Measurements from ENCODE around the gene XAGE1B.
"Not testable (repeated sequence)": the region's sequence is repeated elsewhere in the genome, so short reads cannot be mapped to it uniquely, and the experiment has no call there.

The XAGE1B gene

GRCh38 chrX:52542311-52542710 lies 25.4 kb upstream of the XAGE1B start:
- H3K9me3 ChIP-seq (ENCODE audit: insufficient read depth, low read length): no peaks in the 10 kb centered on the region
- H3K27me3 ChIP-seq (ENCODE audit: low read length): no peaks in the 10 kb centered on the region
- no peaks in the 10 kb centered on the region for H4K20me1 ChIP-seq (ENCODE audit: low read depth, low read length)
- no peaks in the 10 kb centered on the region for H3K9me2 ChIP-seq (replicated peaks; ENCODE audit: insufficient read depth, low read length)
- no peak overlapping the region for H2AFZ ChIP-seq (ENCODE audit: low read depth, low read length, severe bottlenecking)
- no peaks in the 10 kb centered on the region for H3K79me2 ChIP-seq (ENCODE audit: insufficient read depth, low read length)
- no peak overlapping the region for H3K27ac ChIP-seq (ENCODE audit: low read depth, low read length)
- H3F3A ChIP-seq (ENCODE audit: insufficient read depth): no peaks in the 10 kb centered on the region
- no peak overlapping the region for H3K9ac ChIP-seq (ENCODE audit: low read length)
- H3K36me3 ChIP-seq (ENCODE audit: low read length): no peaks in the 10 kb centered on the region
- no peak overlapping the region for H3K4me2 ChIP-seq (ENCODE audit: low read depth, low read length, poor library complexity, severe bottlenecking)
- TF ChIP-seq CTCF (IDR thresholded peaks at IDR 0.05; ENCODE audit: insufficient read depth, low read length, poor library complexity, severe bottlenecking) (no peak), EZH2phosphoT487 (conservative IDR thresholded peaks at IDR 0.05; ENCODE audit: low read length) (no peak)
- H3K4me3 ChIP-seq (ENCODE audit: insufficient read depth, low read length, poor library complexity, severe bottlenecking): no peak overlapping the region

DNA sequence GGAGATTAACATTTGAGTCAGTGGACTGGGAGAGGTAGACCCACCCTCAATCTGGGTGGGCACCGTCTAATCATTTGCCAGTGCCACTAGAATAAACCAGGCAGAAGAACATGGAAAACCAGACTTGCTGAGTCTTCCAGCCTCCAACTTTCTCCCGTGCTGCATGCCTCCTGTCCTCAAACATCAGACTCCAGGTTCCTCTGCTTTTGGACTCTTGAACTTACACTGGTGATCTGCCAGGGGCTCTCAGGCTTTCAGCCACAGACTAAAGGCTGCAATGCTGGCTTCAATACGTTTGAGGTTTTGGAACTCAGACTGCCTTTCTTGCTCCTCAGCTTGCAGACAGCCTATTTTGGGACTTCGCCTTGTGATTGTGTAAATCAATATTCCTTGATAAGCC lies 24.2 kb upstream of the XAGE1B start:
- not testable (repeated sequence) for H3K27me3 ChIP-seq (ENCODE audit: low read length); H3K9me3 ChIP-seq (ENCODE audit: insufficient read depth, low read length); H3K36me3 ChIP-seq (ENCODE audit: low read length); H3K9ac ChIP-seq (ENCODE audit: low read length); H2AFZ ChIP-seq (ENCODE audit: low read depth, low read length, severe bottlenecking); H3F3A ChIP-seq (ENCODE audit: insufficient read depth); H3K79me2 ChIP-seq (ENCODE audit: insufficient read depth, low read length); H3K9me2 ChIP-seq (replicated peaks; ENCODE audit: insufficient read depth, low read length); H3K27ac ChIP-seq (ENCODE audit: low read depth, low read length); H4K20me1 ChIP-seq (ENCODE audit: low read depth, low read length); H3K4me3 ChIP-seq (ENCODE audit: insufficient read depth, low read length, poor library complexity, severe bottlenecking); H3K4me2 ChIP-seq (ENCODE audit: low read depth, low read length, poor library complexity, severe bottlenecking)

DNA sequence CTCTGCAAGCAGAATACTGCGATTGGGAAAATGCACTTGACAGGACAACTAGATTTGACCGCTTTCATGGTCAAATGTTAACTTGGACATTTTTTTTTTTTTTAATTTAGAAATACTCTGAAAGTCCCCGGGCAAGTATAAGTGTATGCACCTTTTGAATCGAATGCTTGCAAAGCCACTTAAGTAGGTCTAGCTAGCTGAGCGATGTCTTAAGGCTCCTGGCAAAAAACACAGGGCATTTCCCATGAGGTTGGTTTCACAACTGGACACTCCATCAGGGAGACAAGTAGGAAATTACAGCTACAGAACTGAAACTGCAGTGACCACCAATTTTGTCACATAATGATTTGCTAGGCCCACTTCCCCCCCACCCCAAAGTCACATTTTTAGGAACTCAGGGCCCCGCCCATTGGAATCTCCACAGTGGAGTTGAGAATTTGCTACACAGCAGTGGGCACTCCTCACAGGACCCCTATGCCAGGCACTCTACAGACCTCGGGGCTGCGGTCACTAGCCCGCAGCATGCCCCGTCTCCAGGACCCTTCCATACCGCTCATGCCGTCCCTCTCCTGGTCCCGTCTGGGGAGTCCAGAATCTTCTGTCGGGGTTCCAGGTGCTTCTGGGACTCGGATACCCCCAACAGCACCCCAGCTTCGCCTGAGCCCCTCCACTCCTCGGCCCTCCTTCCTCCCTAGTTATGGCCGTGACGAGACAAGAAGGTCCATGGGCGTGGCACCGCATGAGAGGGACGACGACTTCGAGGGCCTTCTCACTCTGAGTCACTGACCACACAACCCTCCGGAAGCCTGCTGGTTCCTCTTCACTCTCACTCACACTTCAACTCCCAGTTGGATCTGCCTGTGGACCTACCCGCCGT lies 515 bp downstream of the XAGE1B start:
- H3K79me2 ChIP-seq (ENCODE audit: insufficient read depth, low read length); H3K9ac ChIP-seq (ENCODE audit: low read length); H3K27me3 ChIP-seq (ENCODE audit: low read length); H4K20me1 ChIP-seq (ENCODE audit: low read depth, low read length); H3K36me3 ChIP-seq (ENCODE audit: low read length); H3K9me3 ChIP-seq (ENCODE audit: insufficient read depth, low read length); H3K4me2 ChIP-seq (ENCODE audit: low read depth, low read length, poor library complexity, severe bottlenecking); H2AFZ ChIP-seq (ENCODE audit: low read depth, low read length, severe bottlenecking); H3K9me2 ChIP-seq (replicated peaks; ENCODE audit: insufficient read depth, low read length); H3K4me3 ChIP-seq (ENCODE audit: insufficient read depth, low read length, poor library complexity, severe bottlenecking); H3F3A ChIP-seq (ENCODE audit: insufficient read depth); H3K27ac ChIP-seq (ENCODE audit: low read depth, low read length): not testable (repeated sequence)

DNA sequence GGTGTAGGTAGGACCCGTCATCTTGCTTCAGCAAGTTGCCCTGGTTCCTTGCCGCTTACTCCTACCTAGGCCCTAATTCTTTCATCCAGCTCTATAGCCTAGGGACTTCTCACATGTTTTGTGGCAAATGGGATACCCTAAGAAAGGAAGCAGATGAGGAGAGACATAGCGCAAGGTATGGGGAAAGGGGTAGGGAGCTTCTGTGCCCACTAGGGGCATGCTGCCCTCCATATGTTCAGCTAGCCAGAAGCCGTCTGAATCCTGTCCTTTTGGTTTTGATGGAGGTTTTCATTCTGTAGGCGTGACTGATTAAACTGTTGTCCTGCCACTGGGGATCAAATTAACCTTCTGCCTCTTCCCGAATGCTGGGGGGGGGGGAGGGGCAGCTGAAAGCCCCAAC lies 5.7 kb downstream of the XAGE1B start:
- H3K9me3 ChIP-seq (ENCODE audit: insufficient read depth, low read length); H3K9me2 ChIP-seq (replicated peaks; ENCODE audit: insufficient read depth, low read length); H4K20me1 ChIP-seq (ENCODE audit: low read depth, low read length); H3K4me2 ChIP-seq (ENCODE audit: low read depth, low read length, poor library complexity, severe bottlenecking); H3K79me2 ChIP-seq (ENCODE audit: insufficient read depth, low read length); H3F3A ChIP-seq (ENCODE audit: insufficient read depth); H3K27me3 ChIP-seq (ENCODE audit: low read length); H3K9ac ChIP-seq (ENCODE audit: low read length); H3K4me3 ChIP-seq (ENCODE audit: insufficient read depth, low read length, poor library complexity, severe bottlenecking); H3K27ac ChIP-seq (ENCODE audit: low read depth, low read length); H3K36me3 ChIP-seq (ENCODE audit: low read length); H2AFZ ChIP-seq (ENCODE audit: low read depth, low read length, severe bottlenecking): not testable (repeated sequence)

DNA sequence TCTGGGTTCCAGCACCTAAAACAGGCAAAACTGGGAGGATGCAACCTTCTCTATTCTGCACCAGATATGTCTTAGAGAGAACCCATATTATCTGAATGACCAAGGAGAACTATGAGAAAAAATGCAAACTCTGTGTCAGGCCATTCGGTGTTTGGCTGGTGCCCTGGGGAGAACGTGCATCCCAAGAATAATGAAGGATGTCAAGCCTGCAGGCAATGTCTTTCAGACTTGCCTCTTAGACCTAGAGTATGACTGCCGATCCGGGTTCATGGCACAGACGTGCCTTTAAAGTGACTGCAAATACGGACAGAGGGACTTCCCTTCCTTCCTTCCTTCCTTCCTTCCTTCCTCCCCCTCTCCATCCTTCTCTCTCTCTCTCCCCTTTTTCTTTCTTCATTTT lies 6.9 kb downstream of the XAGE1B start:
- Histone ChIP-seq H3K9me2 (replicated peaks; ENCODE audit: insufficient read depth, low read length) (no peaks in the 10 kb centered on the region), H3F3A (ENCODE audit: insufficient read depth) (no peaks in the 10 kb centered on the region), H3K4me3 (ENCODE audit: insufficient read depth, low read length, poor library complexity, severe bottlenecking) (no peak overlapping the region), H3K27ac (ENCODE audit: low read depth, low read length) (no peak overlapping the region), H3K4me2 (ENCODE audit: low read depth, low read length, poor library complexity, severe bottlenecking) (no peak overlapping the region), H3K36me3 (ENCODE audit: low read length) (no peaks in the 10 kb centered on the region), H3K9ac (ENCODE audit: low read length) (no peak overlapping the region), H2AFZ (ENCODE audit: low read depth, low read length, severe bottlenecking) (no peak overlapping the region), H3K27me3 (ENCODE audit: low read length) (no peaks in the 10 kb centered on the region), H4K20me1 (ENCODE audit: low read depth, low read length) (no peaks in the 10 kb centered on the region), H3K79me2 (ENCODE audit: insufficient read depth, low read length) (no peaks in the 10 kb centered on the region), H3K9me3 (ENCODE audit: insufficient read depth, low read length) (no peaks in the 10 kb centered on the region)
- no peak for TF ChIP-seq EZH2phosphoT487 (conservative IDR thresholded peaks at IDR 0.05; ENCODE audit: low read length)
- TF ChIP-seq CTCF (IDR thresholded peaks at IDR 0.05; ENCODE audit: insufficient read depth, low read length, poor library complexity, severe bottlenecking): no peak

All from SU-DHL-6 (cell line).